K562 (cell line): Measurements from ENCODE around the gene TMEM209. TPM values are rescaled to one million over a fixed set of nuclear protein-coding genes. Genes with fewer than 3 reads are reported as not detected.

ENCODE experiments used
- ARID2 ChIP-seq: fragments of 450-650 bp; IDR thresholded peaks from 2 replicates; pipeline ENCODE4 v1.6.1; 2017; ENCODE audit warnings: antibody characterized with exemption, mild to moderate bottlenecking
- ARNT ChIP-seq, 2 experiments: fragments of 450-650 bp; IDR thresholded peaks; 2 replicates each; pipeline ENCODE4 v1.6.1; 2016; ENCODE audit warnings: mild to moderate bottlenecking in 1 of 2
- BRD4 ChIP-seq: fragments of 200-600 bp; sonication (generic); IDR thresholded peaks from 2 replicates; pipeline ENCODE4 v1.6.1; 2017; ENCODE audit warnings: inconsistent platforms
- BRF2 ChIP-seq: IDR thresholded peaks from 3 replicates; pipeline ENCODE4 v1.6.1; 2011; ENCODE audit warnings: borderline replicate concordance, mild to moderate bottlenecking; ENCODE audit not compliant: insufficient read length, insufficient read depth
- CBFA2T3 ChIP-seq: fragments of 450-650 bp; IDR thresholded peaks from 2 replicates; pipeline ENCODE4 v1.6.1; 2017
- EP300 ChIP-seq: IDR thresholded peaks from 2 replicates; pipeline ENCODE4 v1.6.1; 2012; ENCODE audit warnings: low read length, improper control_type of control experiment
- ETV5 ChIP-seq: sonication (generic); formaldehyde crosslinking; IDR thresholded peaks from 2 replicates; pipeline ENCODE4 v1.4.0; 2020; ENCODE audit warnings: low read depth, mild to moderate bottlenecking, missing genetic modification reagents
- EZH2 ChIP-seq: IDR thresholded peaks from 2 replicates; pipeline ENCODE4 v1.6.1; 2012; ENCODE audit warnings: low read depth, mild to moderate bottlenecking, inconsistent platforms, low read length, borderline replicate concordance
- FOXM1 ChIP-seq, 2 experiments: fragments of 450-650 bp in 1 of 2; sonication (generic) in 1 of 2; formaldehyde crosslinking in 1 of 2; IDR thresholded peaks; 2 replicates each; pipeline versions ENCODE4 v1.6.1 to v1.9.0; 2017 to 2022; ENCODE audit warnings: low read depth in 2 of 2, mild to moderate bottlenecking in 2 of 2, missing genetic modification reagents in 1 of 2, moderate library complexity in 1 of 2
- GABPB1 ChIP-seq: sonication (generic); formaldehyde crosslinking; IDR thresholded peaks from 2 replicates; pipeline ENCODE4 v1.8.0; 2022; ENCODE audit warnings: mild to moderate bottlenecking, missing genetic modification reagents
- HDAC1 ChIP-seq, 2 experiments: fragments of 450-650 bp; IDR thresholded peaks; 2 replicates each; pipeline ENCODE4 v1.6.1; 2016 to 2017; ENCODE audit warnings: inconsistent platforms in 1 of 2, mild to moderate bottlenecking in 1 of 2, moderate library complexity in 1 of 2
- JUND ChIP-seq, 2 experiments: IDR thresholded peaks; 2 replicates in 1 of 2; 3 replicates in 1 of 2; pipeline ENCODE4 v1.6.1; 2011; ENCODE audit warnings: borderline replicate concordance in 2 of 2, low read depth in 2 of 2, low read length in 2 of 2, improper control_type of control experiment in 1 of 2, missing biosample characterization in 1 of 2, missing genetic modification characterization in 1 of 2, missing genetic modification reagents in 1 of 2
- L3MBTL2 ChIP-seq: fragments of 450-650 bp; IDR thresholded peaks from 2 replicates; pipeline ENCODE4 v1.6.1; 2016; ENCODE audit warnings: mild to moderate bottlenecking, moderate library complexity
- MEF2A ChIP-seq: IDR thresholded peaks from 2 replicates; pipeline ENCODE4 v1.6.1; 2011; ENCODE audit warnings: low read depth, mild to moderate bottlenecking, low read length, moderate library complexity; ENCODE audit not compliant: control insufficient read depth
- MYNN ChIP-seq, 2 experiments: sonication (generic); formaldehyde crosslinking in 1 of 2; IDR thresholded peaks; 2 replicates each; pipeline versions ENCODE4 v1.5.0 to v1.6.1; 2016 to 2020; ENCODE audit warnings: antibody characterized with exemption in 1 of 2, missing genetic modification reagents in 1 of 2
- SAFB2 ChIP-seq: fragments of 200-400 bp; formaldehyde crosslinking; IDR thresholded peaks from 2 replicates; pipeline ENCODE4 v1.6.1; 2018; ENCODE audit warnings: borderline replicate concordance, low read length, low read depth, moderate library complexity; ENCODE audit not compliant: severe bottlenecking
- SNIP1 ChIP-seq: fragments of 450-650 bp; IDR thresholded peaks from 2 replicates; pipeline ENCODE4 v1.7.1; 2017; ENCODE audit warnings: low read depth, mild to moderate bottlenecking
- THRAP3 ChIP-seq: fragments of 450-650 bp; IDR thresholded peaks from 2 replicates; pipeline ENCODE4 v1.6.1; 2016; ENCODE audit warnings: mild to moderate bottlenecking, inconsistent platforms, borderline replicate concordance
- ZBTB34 ChIP-seq: fragments of 250-450 bp; sonication (Bioruptor Pico); IDR thresholded peaks from 2 replicates; pipeline ENCODE4 v1.8.0; 2021; ENCODE audit warnings: mild to moderate bottlenecking, moderate library complexity
- ZKSCAN1 ChIP-seq: fragments of 150-350 bp; IDR thresholded peaks from 2 replicates; pipeline ENCODE4 v1.6.1; 2016; ENCODE audit warnings: low read depth, low read length
- ZNF280A ChIP-seq: fragments of 450-650 bp; IDR thresholded peaks from 2 replicates; pipeline ENCODE4 v1.6.1; 2018; ENCODE audit warnings: mild to moderate bottlenecking, low read depth; ENCODE audit not compliant: partially characterized antibody
- ZNF668 ChIP-seq: fragments of 250-450 bp; sonication (Bioruptor Pico); IDR thresholded peaks from 2 replicates; pipeline ENCODE4 v1.8.0; 2022; ENCODE audit warnings: mild to moderate bottlenecking, inconsistent platforms
- ZNF699 ChIP-seq: fragments of 250-450 bp; sonication (Bioruptor Pico); IDR thresholded peaks from 2 replicates; pipeline ENCODE4 v1.8.0; 2021; ENCODE audit warnings: mild to moderate bottlenecking, moderate library complexity; ENCODE audit not compliant: insufficient replicate concordance
- polyA plus RNA-seq, 8 experiments: library from polyadenylated mRNA; depleted of rRNA in 4 of 8; stranded (reverse) in 5 of 8; unstranded in 3 of 8; fragments of >200 nt; fragmentation: Nextera tagmentation in 2 of 8; fragmentation: Illumina TruSeq in 1 of 8; extraction: Ambion mirVana in 2 of 8; extraction: Trizol in 1 of 8; gene quantifications; 2 replicates each; pipeline versions ENCODE4 v1.2.1 to v1.2.3, GENCODE V29; 2011 to 2014; ENCODE audit warnings: inconsistent platforms in 1 of 8, missing spikeins in 1 of 8
- total RNA-seq, 7 experiments: library from RNA; depleted of rRNA in 6 of 7; stranded (reverse); fragments of >200 nt in 6 of 7; fragmentation: Illumina TruSeq in 2 of 7; extraction: Trizol in 2 of 7; gene quantifications; 2 replicates each; pipeline versions ENCODE4 v1.2.1 to v1.2.3, GENCODE V29; 2011 to 2021; ENCODE audit warnings: low replicate concordance in 1 of 7

The TMEM209 gene
- total and polyA plus RNA-seq, 9 of the 15 experiments (the other 6 are each of a cell fraction or from before 2014, with no cell fraction given): 36.8 to 116 (median 76.6) TPM

- TF ChIP-seq THRAP3 (no peak), SAFB2 (no peak), BRD4 (0 out of 2 replicates have a peak, but pooled peaks have one; percentile 17), ETV5 (CRISPR knock-in tag) (peak; percentile 76), ZNF699 (CRISPR knock-in tag) (peak; percentile 29), JUND (IDR thresholded peaks at IDR 0.05; ENCODE audit: borderline replicate concordance, low read depth, low read length) (peak; percentile 58), JUND (tag; IDR thresholded peaks at IDR 0.05; ENCODE audit: borderline replicate concordance, low read depth, low read length) (peak; percentile 71; the same call in 1 of the 3 replicates), ZBTB34 (no peak), MEF2A (peak; percentile 76; the same call in 1 of the 2 replicates), ARNT (IDR thresholded peaks at IDR 0.05) (0 out of 4 replicates have a peak, but pooled peaks have one; percentile 29 to 57), ZNF668 (CRISPR knock-in tag) (peak; percentile 82), MYNN (IDR thresholded peaks at IDR 0.05) (peak; percentile 54; the same call in 1 of the 2 replicates), MYNN (CRISPR knock-in tag; IDR thresholded peaks at IDR 0.05) (no peak), HDAC1 (IDR thresholded peaks at IDR 0.05) (peak; percentile 88 to 97), SNIP1 (no peak), BRF2 (no peak), L3MBTL2 (peak; percentile 37; the same call in 1 of the 2 replicates), ARID2 (peak; percentile 33; the same call in 1 of the 2 replicates), EZH2 (no peak), ZKSCAN1 (0 out of 2 replicates have a peak, but pooled peaks have one; percentile 10), ZNF280A (no peak), EP300 (peak; percentile 94), CBFA2T3 (peak; percentile 97), GABPB1 (CRISPR knock-in tag) (no peak), FOXM1 (IDR thresholded peaks at IDR 0.05; ENCODE audit: low read depth) (peak; percentile 49; the same call in 1 of the 2 replicates), FOXM1 (CRISPR knock-in tag; IDR thresholded peaks at IDR 0.05; ENCODE audit: low read depth) (no peak)
Measured at GRCh38 chr7:130131964-130132875, 73.0 kb downstream of the TMEM209 start (continued).
